GM12801 (cell line): ENCODE measurements around the gene EPHB2.

Experiments used
- TF ChIP-seq, protein P1 (sequence below): IDR thresholded peaks from one replicate; pipeline ENCODE4 v1.5.1; 2011; ENCODE audit warnings: control low read depth; ENCODE audit not compliant: insufficient read length; ENCODE audit errors: extremely low read depth

EPHB2 gene

GRCh38 chr1:22683547-22683946 is 27.1 kb upstream of the EPHB2 start:
- TF ChIP-seq, protein P1, sequence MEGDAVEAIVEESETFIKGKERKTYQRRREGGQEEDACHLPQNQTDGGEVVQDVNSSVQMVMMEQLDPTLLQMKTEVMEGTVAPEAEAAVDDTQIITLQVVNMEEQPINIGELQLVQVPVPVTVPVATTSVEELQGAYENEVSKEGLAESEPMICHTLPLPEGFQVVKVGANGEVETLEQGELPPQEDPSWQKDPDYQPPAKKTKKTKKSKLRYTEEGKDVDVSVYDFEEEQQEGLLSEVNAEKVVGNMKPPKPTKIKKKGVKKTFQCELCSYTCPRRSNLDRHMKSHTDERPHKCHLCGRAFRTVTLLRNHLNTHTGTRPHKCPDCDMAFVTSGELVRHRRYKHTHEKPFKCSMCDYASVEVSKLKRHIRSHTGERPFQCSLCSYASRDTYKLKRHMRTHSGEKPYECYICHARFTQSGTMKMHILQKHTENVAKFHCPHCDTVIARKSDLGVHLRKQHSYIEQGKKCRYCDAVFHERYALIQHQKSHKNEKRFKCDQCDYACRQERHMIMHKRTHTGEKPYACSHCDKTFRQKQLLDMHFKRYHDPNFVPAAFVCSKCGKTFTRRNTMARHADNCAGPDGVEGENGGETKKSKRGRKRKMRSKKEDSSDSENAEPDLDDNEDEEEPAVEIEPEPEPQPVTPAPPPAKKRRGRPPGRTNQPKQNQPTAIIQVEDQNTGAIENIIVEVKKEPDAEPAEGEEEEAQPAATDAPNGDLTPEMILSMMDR = no peak

DNA sequence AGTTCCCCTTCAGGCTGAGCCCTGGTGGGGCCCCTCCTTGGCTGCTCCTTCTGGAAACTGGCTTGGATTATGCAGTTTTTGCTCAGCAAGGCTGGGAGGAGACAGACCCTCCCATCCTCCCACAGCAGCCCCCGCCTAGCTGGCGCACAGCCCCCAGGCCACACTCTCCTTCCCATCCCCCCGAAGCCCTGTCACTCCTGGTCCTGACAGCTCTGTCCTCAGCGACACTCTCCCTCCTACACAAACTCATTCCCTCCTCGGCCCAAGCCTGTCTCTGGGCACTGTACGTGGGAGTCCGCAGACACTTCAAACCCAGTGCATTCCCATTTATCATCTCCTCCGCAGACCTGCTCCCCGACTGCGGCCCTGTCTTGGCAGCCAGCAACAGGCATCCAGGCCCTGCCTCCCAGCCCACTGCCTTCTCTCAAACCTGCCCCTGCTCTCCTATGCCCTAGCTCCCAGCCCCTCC is 25.0 kb upstream of the EPHB2 start:
- TF ChIP-seq, protein P1 = no peak

DNA sequence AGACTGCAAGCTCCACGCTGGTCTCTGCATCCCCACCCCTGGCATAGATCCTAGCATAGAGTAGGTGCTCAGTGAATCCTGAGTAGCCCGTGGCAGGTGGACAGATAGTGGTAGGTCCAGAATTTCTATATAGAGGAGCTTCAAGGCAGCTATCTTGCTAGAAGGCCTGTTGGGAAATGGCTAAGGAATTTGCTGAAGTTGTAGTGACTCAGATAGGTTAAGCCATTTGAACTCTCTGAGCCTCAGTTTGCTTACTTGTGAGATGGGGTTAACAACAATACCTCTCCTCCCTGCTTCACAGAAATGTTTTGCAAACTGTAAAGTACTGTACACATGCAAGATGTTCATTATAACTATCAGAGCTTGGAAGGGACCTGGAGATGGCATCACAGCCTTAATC is 23.4 kb upstream of the EPHB2 start:
- TF ChIP-seq, protein P1 = no peak

DNA sequence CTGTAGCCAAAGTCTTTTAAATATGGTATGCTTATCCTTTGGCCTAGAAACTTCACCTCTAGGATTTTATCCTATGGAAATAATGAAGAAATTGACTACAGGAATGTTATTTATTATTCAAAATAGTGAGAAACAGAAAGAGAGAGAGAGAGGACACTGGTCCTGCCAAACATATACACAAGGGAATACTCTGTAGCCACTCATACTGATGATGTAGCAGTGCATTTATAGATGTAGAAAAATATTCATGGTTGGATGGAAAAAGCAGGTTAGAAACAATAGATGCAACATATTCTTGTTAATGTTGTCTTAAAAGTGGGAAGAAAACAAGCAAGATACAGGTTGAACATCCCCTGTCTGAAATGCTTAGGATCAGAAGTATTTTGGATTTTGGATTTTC is 22.2 kb upstream of the EPHB2 start:
- TF ChIP-seq, protein P1 = no peak

DNA sequence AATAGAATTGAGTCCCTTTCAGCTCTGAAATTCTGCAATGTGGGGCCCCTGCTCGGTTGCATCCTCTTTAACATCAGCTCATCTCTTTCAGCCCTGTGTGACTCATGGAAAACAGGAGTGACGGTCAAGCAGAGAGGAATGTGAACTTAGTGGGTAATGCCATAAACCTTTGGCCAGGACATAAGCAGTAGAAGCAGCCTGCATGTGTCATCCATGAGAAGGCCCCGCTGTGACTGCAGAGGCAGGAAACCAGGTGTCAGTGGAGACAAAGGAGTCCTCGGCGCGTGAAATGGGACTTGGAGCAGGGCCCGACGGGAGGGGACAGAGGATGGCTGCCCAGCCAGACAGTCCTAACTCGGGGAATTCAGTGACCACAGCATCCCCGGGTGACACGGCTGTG is 21.1 kb upstream of the EPHB2 start:
- TF ChIP-seq, protein P1 = no peak

- TF ChIP-seq, protein P1 = no peak
Observed at GRCh38 chr1:22691031-22691753, 19.4 kb upstream of the EPHB2 start.

GRCh38 chr1:22694172-22694571 is 16.5 kb upstream of the EPHB2 start:
- TF ChIP-seq, protein P1 = no peak
